Central memory CD8-positive, alpha-beta T cell (primary cell): ENCODE data around the gene MAP1LC3C.

ENCODE experiments used
- ATAC-seq: fragments of 150-1000 bp; cut with Tn5 transposase; replicated peaks from 2 replicates; pipeline ENCODE4 v1.10.0; 2022; ENCODE audit warnings: mild to moderate bottlenecking, moderate FRiP score, moderate number of reproducible peaks; ENCODE audit not compliant: poor library complexity, severe bottlenecking; ENCODE audit errors: extremely low read depth
- DNase-seq, 2 donors: peaks; one replicate each; pipeline ENCODE4 v3.0.0; 2021; ENCODE audit warnings: low spot score in 2 of 2
- H3K27ac Mint-ChIP-seq: one replicate; pipeline ENCODE4 v1.8.0; 2022; ENCODE audit warnings: low read depth, mild to moderate bottlenecking, moderate library complexity, mixed read lengths
- H3K27me3 Mint-ChIP-seq: one replicate; pipeline ENCODE4 v1.8.0; 2022; ENCODE audit warnings: mixed read lengths
- H3K36me3 Mint-ChIP-seq: one replicate; pipeline ENCODE4 v1.8.0; 2022; ENCODE audit warnings: mild to moderate bottlenecking, moderate library complexity, mixed read lengths; ENCODE audit not compliant: insufficient read depth
- H3K4me1 Mint-ChIP-seq: one replicate; pipeline ENCODE4 v1.8.0; 2022; ENCODE audit warnings: mixed read lengths
- H3K4me3 Mint-ChIP-seq: one replicate; pipeline ENCODE4 v1.8.0; 2022; ENCODE audit warnings: mild to moderate bottlenecking, moderate library complexity, mixed read lengths
- H3K9me3 Mint-ChIP-seq: one replicate; pipeline ENCODE4 v1.8.0; 2022; ENCODE audit warnings: mixed read lengths

Gene MAP1LC3C

GRCh38 chr1:241999026-241999425 is at the start of gene MAP1LC3C:
MAP1LC3C (minus strand) TSS chr1:241999098; CDS start chr1:241999008, 90 bp downstream.
- Mint-ChIP-seq H3K27ac (no peak within 1 kb of the TSS), H3K4me3 (peak within 1 kb of the TSS; percentile 31), H3K4me1 (no peaks in the 10 kb centered on the region), H3K27me3 (peaks cover 13% of the 10 kb centered on the region), H3K9me3 (no peaks in the 10 kb centered on the region), H3K36me3 (no peaks in the 10 kb centered on the region)
- DNase-seq = no peak
- ATAC-seq = no peak

- DNase-seq (no peak), ATAC-seq (no peak)
- Mint-ChIP-seq H3K4me3 (no peak overlapping the region), H3K4me1 (no peaks in the 10 kb centered on the region), H3K27ac (no peak overlapping the region), H3K36me3 (no peaks in the 10 kb centered on the region), H3K9me3 (no peaks in the 10 kb centered on the region), H3K27me3 (no peaks in the 10 kb centered on the region)
Observed at GRCh38 chr1:242043165-242043564, 44.3 kb upstream of the MAP1LC3C start.

GRCh38 chr1:242034392-242034791 is 35.5 kb upstream of the MAP1LC3C start:
- Mint-ChIP-seq H3K9me3 (no peaks in the 10 kb centered on the region), H3K4me3 (no peak overlapping the region), H3K27me3 (peaks cover 21% of the 10 kb centered on the region), H3K27ac (no peak overlapping the region), H3K36me3 (no peaks in the 10 kb centered on the region), H3K4me1 (no peaks in the 10 kb centered on the region)
- ATAC-seq (no peak), DNase-seq (no peak)

- ATAC-seq (no peak), DNase-seq (no peak)
- Mint-ChIP-seq H3K4me1 (no peaks in the 10 kb centered on the region), H3K27me3 (peaks cover 21% of the 10 kb centered on the region), H3K27ac (no peak overlapping the region), H3K4me3 (no peak overlapping the region), H3K9me3 (no peaks in the 10 kb centered on the region), H3K36me3 (no peaks in the 10 kb centered on the region)
Observed at GRCh38 chr1:242033447-242033846, 34.5 kb upstream of the MAP1LC3C start.

- no peak overlapping the region for H3K4me3 Mint-ChIP-seq
- no peaks in the 10 kb centered on the region for H3K36me3 Mint-ChIP-seq
- no peak for DNase-seq
- no peak for ATAC-seq
- no peak overlapping the region for H3K27ac Mint-ChIP-seq
- H3K27me3 Mint-ChIP-seq = no peaks in the 10 kb centered on the region
- no peaks in the 10 kb centered on the region for H3K9me3 Mint-ChIP-seq
- no peaks in the 10 kb centered on the region for H3K4me1 Mint-ChIP-seq
Observed at GRCh38 chr1:242030071-242030470, 31.2 kb upstream of the MAP1LC3C start.

GRCh38 chr1:242025681-242026080 is 26.8 kb upstream of the MAP1LC3C start:
- no peak overlapping the region for H3K27ac Mint-ChIP-seq
- no peaks in the 10 kb centered on the region for H3K4me1 Mint-ChIP-seq
- H3K27me3 Mint-ChIP-seq = no peaks in the 10 kb centered on the region
- DNase-seq (no peak), ATAC-seq (no peak)
- no peaks in the 10 kb centered on the region for H3K9me3 Mint-ChIP-seq
- H3K4me3 Mint-ChIP-seq = no peak overlapping the region
- H3K36me3 Mint-ChIP-seq = no peaks in the 10 kb centered on the region

- no peak for ATAC-seq
- DNase-seq = no peak
- H3K36me3 Mint-ChIP-seq = no peaks in the 10 kb centered on the region
- no peaks in the 10 kb centered on the region for H3K27me3 Mint-ChIP-seq
- no peak overlapping the region for H3K27ac Mint-ChIP-seq
- no peaks in the 10 kb centered on the region for H3K4me1 Mint-ChIP-seq
- no peak overlapping the region for H3K4me3 Mint-ChIP-seq
- no peaks in the 10 kb centered on the region for H3K9me3 Mint-ChIP-seq
Observed at GRCh38 chr1:242023805-242024204, 24.9 kb upstream of the MAP1LC3C start.

- Mint-ChIP-seq H3K9me3 (no peaks in the 10 kb centered on the region), H3K36me3 (no peaks in the 10 kb centered on the region), H3K27me3 (no peaks in the 10 kb centered on the region), H3K4me3 (no peak overlapping the region), H3K4me1 (no peaks in the 10 kb centered on the region), H3K27ac (no peak overlapping the region)
- no peak for DNase-seq
- ATAC-seq = no peak
Observed at GRCh38 chr1:242019018-242019417, 20.1 kb upstream of the MAP1LC3C start.

GRCh38 chr1:242017580-242018233 is 18.8 kb upstream of the MAP1LC3C start:
- H3K36me3 Mint-ChIP-seq = no peaks in the 10 kb centered on the region
- ATAC-seq (no peak), DNase-seq (no peak)
- no peaks in the 10 kb centered on the region for H3K27me3 Mint-ChIP-seq
- H3K4me1 Mint-ChIP-seq = no peaks in the 10 kb centered on the region
- no peak overlapping the region for H3K4me3 Mint-ChIP-seq
- no peaks in the 10 kb centered on the region for H3K9me3 Mint-ChIP-seq
- no peak overlapping the region for H3K27ac Mint-ChIP-seq

- DNase-seq (no peak), ATAC-seq (no peak)
- Mint-ChIP-seq H3K27me3 (peaks cover 7% of the 10 kb centered on the region), H3K9me3 (no peaks in the 10 kb centered on the region), H3K4me1 (no peaks in the 10 kb centered on the region), H3K36me3 (no peaks in the 10 kb centered on the region), H3K27ac (no peak overlapping the region), H3K4me3 (no peak overlapping the region)
Observed at GRCh38 chr1:242016479-242016878, 17.6 kb upstream of the MAP1LC3C start.

- Mint-ChIP-seq H3K27ac (no peak overlapping the region), H3K9me3 (no peaks in the 10 kb centered on the region), H3K27me3 (peaks cover 34% of the 10 kb centered on the region), H3K4me3 (no peak overlapping the region), H3K36me3 (no peaks in the 10 kb centered on the region), H3K4me1 (no peaks in the 10 kb centered on the region)
- ATAC-seq (no peak), DNase-seq (no peak)
Observed at GRCh38 chr1:242011894-242012660, 13.2 kb upstream of the MAP1LC3C start.

GRCh38 chr1:242008826-242009495 is 10.1 kb upstream of the MAP1LC3C start:
- Mint-ChIP-seq H3K4me1 (no peaks in the 10 kb centered on the region), H3K36me3 (no peaks in the 10 kb centered on the region), H3K27ac (no peak overlapping the region), H3K4me3 (no peak overlapping the region), H3K27me3 (peaks cover 34% of the 10 kb centered on the region), H3K9me3 (no peaks in the 10 kb centered on the region)
- ATAC-seq (no peak), DNase-seq (no peak)

- Mint-ChIP-seq H3K4me3 (no peak overlapping the region), H3K9me3 (no peaks in the 10 kb centered on the region), H3K27me3 (peaks cover 32% of the 10 kb centered on the region), H3K27ac (no peak overlapping the region), H3K36me3 (no peaks in the 10 kb centered on the region), H3K4me1 (no peaks in the 10 kb centered on the region)
- DNase-seq (no peak), ATAC-seq (no peak)
Observed at GRCh38 chr1:242006976-242007375, 8.1 kb upstream of the MAP1LC3C start.
